Breast epithelium (tissue), 3 donors: Measurements from ENCODE around the gene HEBP2.

ENCODE experiments used
- POLR2A ChIP-seq: fragments of 450-650 bp; IDR thresholded peaks from one replicate; pipeline ENCODE4 v1.6.1; 2016; ENCODE audit warnings: antibody characterized with exemption, mild to moderate bottlenecking, moderate library complexity
- TF ChIP-seq, protein P1 (sequence below), 3 donors: fragments of 450-650 bp; IDR thresholded peaks; one replicate each; pipeline ENCODE4 v1.5.1; 2016 to 2017; ENCODE audit warnings: antibody characterized with exemption in 3 of 3, mild to moderate bottlenecking in 3 of 3, moderate library complexity in 3 of 3

DNA sequence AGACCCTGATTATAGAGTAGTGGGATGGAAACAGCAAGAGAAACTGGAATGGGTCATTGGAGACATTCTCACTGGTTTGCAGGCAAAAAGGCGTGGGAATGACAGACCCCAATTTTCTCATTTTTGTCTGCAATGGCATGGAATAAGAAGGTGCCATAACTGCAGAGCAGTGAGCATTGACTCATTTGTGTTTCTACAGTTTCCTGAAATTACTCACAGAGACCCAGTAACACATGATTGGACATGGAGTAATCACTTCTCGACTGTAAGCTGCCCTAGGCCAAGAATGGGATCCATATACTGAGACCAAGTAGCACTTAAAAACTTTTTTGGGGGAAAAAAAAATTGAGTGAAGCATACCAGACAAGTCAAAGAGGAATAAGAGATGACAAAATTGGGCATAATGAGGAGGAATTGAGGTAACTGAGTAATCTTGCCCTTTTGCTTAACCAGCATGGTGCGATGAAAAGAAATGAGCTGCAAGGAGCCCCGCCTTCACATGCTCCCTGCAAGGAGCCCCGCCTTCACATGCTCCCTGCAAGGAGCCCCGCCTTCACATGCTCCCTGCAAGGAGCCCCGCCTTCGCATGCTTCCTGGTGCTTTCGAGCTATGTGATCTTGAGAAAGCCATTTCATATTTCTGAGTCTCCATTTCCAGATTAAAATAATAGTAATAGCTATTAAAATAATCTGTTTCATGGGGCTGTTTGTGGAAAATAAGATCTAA is 51.1 kb downstream of the HEBP2 start:
- TF ChIP-seq, protein P1, sequence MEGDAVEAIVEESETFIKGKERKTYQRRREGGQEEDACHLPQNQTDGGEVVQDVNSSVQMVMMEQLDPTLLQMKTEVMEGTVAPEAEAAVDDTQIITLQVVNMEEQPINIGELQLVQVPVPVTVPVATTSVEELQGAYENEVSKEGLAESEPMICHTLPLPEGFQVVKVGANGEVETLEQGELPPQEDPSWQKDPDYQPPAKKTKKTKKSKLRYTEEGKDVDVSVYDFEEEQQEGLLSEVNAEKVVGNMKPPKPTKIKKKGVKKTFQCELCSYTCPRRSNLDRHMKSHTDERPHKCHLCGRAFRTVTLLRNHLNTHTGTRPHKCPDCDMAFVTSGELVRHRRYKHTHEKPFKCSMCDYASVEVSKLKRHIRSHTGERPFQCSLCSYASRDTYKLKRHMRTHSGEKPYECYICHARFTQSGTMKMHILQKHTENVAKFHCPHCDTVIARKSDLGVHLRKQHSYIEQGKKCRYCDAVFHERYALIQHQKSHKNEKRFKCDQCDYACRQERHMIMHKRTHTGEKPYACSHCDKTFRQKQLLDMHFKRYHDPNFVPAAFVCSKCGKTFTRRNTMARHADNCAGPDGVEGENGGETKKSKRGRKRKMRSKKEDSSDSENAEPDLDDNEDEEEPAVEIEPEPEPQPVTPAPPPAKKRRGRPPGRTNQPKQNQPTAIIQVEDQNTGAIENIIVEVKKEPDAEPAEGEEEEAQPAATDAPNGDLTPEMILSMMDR (IDR thresholded peaks at IDR 0.05): no peak
- TF ChIP-seq POLR2A: no peak
